ENCODE data around the gene FBXL13.
"Not testable (repeated sequence)": the region's sequence is repeated elsewhere in the genome, so short reads cannot be mapped to it uniquely, and the experiment has no call there.

FBXL13 gene

DNA sequence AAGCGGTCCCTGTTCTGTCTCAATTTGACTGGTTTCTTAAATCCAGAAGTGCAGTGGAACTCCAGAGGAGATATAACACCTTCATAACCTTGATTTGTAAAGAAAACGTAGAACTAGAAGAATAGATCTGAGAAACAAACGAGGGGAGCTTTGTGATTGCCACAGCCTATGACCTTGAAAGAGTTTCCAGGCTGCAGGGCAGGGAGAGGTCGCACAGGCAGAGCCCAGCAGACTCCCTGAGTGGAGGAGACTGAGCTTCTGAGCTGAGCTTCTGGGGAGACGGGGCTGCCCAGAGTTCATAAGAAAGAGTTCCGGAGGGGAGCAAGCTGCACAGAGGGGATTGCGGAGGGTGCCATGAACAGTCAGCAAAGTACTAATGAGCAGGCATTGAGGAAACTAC, 268.0 kb downstream of the FBXL13 start:
- DNase-seq, result no peak

- not testable (repeated sequence) for DNase-seq
Observed at GRCh38 chr7:102795987-102796595, 278.5 kb downstream of the FBXL13 start.

DNA sequence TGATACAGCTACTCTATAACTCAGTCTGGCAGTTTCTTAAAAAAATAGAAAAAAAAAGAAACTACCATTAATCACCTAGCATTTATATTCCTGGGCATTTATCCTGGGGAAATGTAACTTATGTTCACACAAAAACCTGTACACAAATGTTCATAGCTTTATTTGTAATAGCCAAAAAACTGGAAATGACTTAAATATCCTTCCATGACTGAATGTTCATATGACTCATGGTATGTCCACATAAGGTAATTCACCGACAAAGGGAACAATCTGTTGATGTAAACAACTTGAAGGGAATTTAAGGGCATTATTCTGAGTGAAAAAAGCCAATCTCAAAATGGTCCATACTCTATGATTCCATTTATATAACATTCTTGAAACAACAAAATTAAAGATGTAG, 280.0 kb downstream of the FBXL13 start:
- DNase-seq, result not testable (repeated sequence)

- not testable (repeated sequence) for DNase-seq
Observed at GRCh38 chr7:102791831-102792230, 282.8 kb downstream of the FBXL13 start.

GRCh38 chr7:102791367-102791766, 283.2 kb downstream of the FBXL13 start:
- not testable (repeated sequence) for DNase-seq

DNA sequence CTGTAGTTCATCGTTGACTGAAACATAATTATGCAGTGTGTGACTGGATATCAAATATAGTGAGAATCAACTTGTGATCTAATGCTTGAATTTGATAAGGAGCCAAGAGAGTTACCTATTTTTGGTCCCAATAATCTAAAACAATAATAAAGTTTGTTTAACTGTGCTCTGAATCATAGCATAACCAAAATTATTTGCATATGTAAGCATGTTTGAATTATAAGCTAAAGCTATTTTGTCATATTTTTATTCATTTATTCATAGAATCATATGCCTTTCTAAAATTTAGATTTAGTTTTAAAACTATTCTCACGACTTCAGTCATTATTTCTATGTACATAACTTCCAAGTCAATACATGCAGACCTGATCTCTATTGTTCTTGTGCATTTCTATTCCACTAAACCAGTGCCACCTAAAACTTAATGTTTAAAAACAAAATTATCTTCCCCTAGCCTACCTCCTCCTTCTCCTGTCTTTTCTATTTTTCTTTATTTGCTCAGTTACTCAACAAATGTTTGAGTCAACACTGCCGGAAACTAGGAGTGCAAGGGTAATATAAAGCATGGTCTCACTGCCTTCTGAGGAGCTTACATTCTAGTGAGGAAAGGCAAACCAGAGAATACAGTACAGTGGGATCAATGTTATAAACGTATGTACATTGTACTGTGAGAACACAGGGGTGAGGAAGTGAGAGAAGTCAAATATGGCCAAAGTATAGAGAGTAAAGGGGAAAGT, 284.1 kb downstream of the FBXL13 start:
- DNase-seq, result not testable (repeated sequence)

DNA sequence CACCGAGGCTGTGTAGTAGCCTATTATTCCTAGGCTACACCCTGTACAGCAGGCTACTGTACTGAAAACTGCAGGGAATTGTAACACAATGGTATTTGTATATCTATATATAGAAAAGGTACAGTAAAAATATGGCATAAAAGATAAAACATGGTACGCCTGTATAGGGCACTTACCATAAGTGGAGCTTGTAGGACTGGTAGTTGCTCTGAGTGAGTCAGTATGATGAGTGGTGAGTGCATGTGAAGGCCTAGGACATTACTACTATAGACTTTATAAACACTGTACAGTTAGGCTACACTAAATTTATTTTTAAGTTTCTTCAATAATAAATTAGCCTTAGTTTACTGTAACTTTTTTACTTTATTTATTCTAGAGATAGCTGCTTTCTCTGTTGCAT, 285.8 kb downstream of the FBXL13 start:
- not testable (repeated sequence) for DNase-seq

DNA sequence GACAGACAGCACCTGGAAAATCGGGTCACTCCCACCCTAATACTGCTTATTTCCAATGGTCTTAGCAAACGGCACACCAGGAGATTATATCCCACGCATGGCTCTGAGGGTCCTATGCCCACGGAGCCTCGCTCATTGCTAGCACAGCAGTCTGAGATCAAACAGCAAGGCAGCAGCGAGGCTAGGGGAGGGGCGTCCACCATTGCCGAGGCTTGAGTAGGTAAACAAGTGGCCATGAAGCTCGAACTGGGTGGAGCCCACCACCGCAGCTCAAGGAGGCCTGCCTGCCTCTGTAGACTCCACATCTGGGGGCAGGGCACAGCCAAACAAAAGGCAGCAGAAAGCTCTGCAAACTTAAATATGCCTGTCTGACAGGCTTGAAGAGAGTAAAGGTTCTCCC, 293.7 kb downstream of the FBXL13 start:
- not testable (repeated sequence) for DNase-seq

- not testable (repeated sequence) for DNase-seq
Observed at GRCh38 chr7:102778663-102779062, 295.9 kb downstream of the FBXL13 start.

DNA sequence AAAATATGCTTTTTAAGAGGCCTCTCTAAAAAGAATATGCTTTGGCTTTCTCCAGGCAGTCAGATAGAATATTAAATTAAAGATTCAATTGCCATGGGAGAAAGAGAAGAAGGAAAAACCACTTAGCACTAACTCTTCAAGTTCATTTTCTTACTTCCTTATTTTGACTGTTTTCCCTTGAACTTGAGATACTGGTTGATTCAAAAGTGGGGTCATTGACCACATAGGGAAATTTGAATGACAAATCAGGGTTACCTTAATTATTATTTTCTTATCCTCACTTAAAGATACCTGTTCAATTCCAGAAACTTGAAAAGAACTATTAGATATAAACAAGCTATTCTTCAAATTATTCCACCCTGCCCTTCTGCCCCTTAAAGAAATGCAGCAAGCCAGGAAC, 298.4 kb downstream of the FBXL13 start:
- DNase-seq, result not testable (repeated sequence)

DNA sequence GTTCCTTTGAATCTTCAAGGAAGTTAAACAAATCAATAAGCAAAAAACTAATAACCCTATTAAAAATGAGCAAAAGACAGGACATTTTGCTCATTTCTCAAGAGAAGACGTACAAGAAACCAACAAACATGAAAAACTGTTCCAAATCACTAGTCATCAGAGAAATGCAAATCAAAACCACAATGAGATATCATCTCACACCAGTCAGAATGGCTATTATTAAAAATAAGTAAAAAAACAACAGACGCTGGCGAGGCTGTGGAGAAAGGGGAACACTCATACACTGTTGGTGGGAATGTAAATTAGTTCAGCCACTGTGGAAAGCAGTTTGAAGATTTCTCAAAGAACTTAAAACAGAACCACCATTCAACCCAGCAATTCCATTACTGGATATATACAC, 304.1 kb downstream of the FBXL13 start:
- DNase-seq, result not testable (repeated sequence)

DNA sequence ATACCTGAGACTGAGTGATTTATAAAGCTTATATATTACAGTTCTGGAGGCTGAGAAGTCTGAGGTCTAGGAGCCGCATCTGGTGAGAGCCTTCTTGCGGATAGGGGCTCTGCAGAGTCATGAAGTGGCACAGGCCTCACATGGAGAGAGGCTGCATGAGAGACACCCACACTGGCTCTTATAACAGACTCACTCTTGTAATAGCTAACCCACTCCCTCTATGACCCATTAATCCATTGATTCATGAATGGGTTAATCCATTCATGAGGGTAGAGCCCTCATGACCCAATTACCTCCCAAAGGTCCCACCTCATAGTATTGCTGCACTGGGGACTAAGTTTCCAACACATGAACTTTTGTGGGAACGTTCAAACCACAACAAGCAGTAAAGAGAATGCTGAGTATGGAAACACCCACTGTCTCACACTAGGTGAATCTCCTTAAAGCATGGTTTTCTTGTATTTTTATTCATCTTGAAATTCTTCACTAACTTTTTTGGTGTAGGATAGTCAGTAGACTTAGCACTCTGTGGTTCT, 304.9 kb downstream of the FBXL13 start:
- DNase-seq, result not testable (repeated sequence)

GRCh38 chr7:102763295-102763905, 311.2 kb downstream of the FBXL13 start:
- not testable (repeated sequence) for DNase-seq

All from NCI-H524 treated with DMSO at 0.1 percent for 48 hours (cell line).